Measurements from ENCODE around the gene EDAR.

The EDAR gene

DNA sequence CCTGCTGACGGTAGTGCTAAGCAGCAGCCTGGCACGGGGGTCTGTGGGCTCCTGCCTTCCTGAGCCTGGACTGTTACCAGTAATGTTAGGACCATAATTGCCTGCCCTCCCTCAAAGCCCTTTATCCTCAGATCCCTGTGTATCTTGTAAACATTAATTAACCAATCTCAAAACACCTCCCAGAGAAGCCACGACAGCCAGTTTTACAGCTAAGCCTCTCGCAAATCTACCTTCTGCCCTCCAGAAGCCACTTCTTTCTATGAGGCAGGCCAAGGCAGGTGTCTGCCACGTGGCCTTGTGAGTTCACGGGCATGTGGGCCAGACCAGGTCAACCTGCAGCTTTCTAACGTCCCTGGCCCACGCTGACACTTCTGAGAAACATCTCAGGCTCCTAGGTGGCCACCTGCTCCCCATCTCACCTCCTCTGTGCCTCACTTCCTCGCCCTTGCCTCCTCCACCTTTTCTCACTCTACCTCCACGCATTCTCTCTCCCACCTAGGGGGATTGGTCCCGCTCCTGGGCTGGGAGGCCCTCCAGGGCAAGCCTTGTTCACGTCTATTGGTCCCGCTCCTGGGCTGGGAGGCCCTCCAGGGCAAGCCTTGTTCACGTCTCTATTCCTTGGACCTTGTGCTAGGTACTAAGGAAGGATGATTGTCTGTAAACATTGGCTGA, 64.3 kb downstream of the EDAR start:
- no peak for TF ChIP-seq TAF1 (IDR thresholded peaks at IDR 0.05; ENCODE audit: borderline replicate concordance, insufficient read depth, low read length)
- no peak for TF ChIP-seq POLR2AphosphoS5 (IDR thresholded peaks at IDR 0.05; ENCODE audit: low read depth, low read length)
- no peak for TF ChIP-seq SIN3A (IDR thresholded peaks at IDR 0.05; ENCODE audit: borderline replicate concordance, insufficient read depth, low read length)
- TF ChIP-seq, protein P1, sequence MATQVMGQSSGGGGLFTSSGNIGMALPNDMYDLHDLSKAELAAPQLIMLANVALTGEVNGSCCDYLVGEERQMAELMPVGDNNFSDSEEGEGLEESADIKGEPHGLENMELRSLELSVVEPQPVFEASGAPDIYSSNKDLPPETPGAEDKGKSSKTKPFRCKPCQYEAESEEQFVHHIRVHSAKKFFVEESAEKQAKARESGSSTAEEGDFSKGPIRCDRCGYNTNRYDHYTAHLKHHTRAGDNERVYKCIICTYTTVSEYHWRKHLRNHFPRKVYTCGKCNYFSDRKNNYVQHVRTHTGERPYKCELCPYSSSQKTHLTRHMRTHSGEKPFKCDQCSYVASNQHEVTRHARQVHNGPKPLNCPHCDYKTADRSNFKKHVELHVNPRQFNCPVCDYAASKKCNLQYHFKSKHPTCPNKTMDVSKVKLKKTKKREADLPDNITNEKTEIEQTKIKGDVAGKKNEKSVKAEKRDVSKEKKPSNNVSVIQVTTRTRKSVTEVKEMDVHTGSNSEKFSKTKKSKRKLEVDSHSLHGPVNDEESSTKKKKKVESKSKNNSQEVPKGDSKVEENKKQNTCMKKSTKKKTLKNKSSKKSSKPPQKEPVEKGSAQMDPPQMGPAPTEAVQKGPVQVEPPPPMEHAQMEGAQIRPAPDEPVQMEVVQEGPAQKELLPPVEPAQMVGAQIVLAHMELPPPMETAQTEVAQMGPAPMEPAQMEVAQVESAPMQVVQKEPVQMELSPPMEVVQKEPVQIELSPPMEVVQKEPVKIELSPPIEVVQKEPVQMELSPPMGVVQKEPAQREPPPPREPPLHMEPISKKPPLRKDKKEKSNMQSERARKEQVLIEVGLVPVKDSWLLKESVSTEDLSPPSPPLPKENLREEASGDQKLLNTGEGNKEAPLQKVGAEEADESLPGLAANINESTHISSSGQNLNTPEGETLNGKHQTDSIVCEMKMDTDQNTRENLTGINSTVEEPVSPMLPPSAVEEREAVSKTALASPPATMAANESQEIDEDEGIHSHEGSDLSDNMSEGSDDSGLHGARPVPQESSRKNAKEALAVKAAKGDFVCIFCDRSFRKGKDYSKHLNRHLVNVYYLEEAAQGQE (IDR thresholded peaks at IDR 0.05; ENCODE audit: insufficient read depth in 1 of 2, low read depth in 2 of 2, low read length in 2 of 2): no peak
- TF ChIP-seq FOXP2 (optimal IDR thresholded peaks at IDR 0.05; ENCODE audit: borderline replicate concordance, extremely low read depth, extremely low read length, insufficient read depth): no peak

- no peak for TF ChIP-seq POLR2AphosphoS5 (IDR thresholded peaks at IDR 0.05; ENCODE audit: low read depth, low read length)
- TF ChIP-seq TAF1 (IDR thresholded peaks at IDR 0.05; ENCODE audit: borderline replicate concordance, insufficient read depth, low read length): no peak
- TF ChIP-seq, protein P1 (IDR thresholded peaks at IDR 0.05; ENCODE audit: insufficient read depth in 1 of 2, low read depth in 2 of 2, low read length in 2 of 2): no peak
- no peak for TF ChIP-seq FOXP2 (optimal IDR thresholded peaks at IDR 0.05; ENCODE audit: borderline replicate concordance, extremely low read depth, extremely low read length, insufficient read depth)
- no peak for TF ChIP-seq SIN3A (IDR thresholded peaks at IDR 0.05; ENCODE audit: borderline replicate concordance, insufficient read depth, low read length)
Observed at GRCh38 chr2:108923736-108924579, 65.1 kb downstream of the EDAR start.

- TF ChIP-seq TAF1 (IDR thresholded peaks at IDR 0.05; ENCODE audit: borderline replicate concordance, insufficient read depth, low read length) (no peak), FOXP2 (optimal IDR thresholded peaks at IDR 0.05; ENCODE audit: borderline replicate concordance, extremely low read depth, extremely low read length, insufficient read depth) (no peak), POLR2AphosphoS5 (IDR thresholded peaks at IDR 0.05; ENCODE audit: low read depth, low read length) (no peak)
- TF ChIP-seq, protein P1 (IDR thresholded peaks at IDR 0.05; ENCODE audit: insufficient read depth in 1 of 2, low read depth in 2 of 2, low read length in 2 of 2): no peak
Observed at GRCh38 chr2:108923019-108923700, 65.9 kb downstream of the EDAR start.

DNA sequence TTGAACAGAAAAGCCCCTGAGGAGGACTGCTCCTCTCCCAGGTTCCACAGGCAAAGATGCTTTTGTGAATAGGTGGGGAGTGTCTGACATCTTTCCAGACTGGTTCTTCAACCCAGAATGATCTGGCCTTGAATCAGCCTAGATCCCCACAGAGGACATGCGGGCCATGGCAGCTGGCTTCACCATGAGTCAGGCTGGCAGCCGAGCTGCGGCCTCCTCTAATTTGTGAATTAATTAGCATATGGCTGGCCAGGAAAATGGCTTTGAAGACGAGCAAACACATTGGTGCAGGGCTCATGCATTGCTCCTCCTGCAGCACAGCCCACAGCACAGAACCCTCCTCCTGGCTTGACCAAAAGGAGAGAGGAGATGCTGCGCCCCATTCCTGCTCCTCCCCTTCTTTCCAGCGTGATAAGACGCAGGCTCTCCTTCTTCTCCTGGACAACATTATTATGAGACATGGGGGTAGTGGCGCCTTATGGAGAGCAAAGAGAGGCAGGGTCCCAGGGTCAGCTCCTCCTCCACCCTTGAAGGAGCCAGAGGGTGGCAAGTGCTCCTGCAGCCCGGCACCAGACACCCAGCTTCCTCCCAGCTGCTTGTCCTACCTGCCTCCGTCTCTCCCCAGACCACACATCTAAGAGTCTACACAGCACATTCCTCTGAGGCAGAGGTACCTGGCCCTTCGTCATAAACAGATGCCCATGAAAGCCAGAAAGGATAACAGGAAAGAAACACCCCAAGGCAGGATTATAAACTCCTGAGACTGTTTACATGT, 66.7 kb downstream of the EDAR start:
- no peak for TF ChIP-seq TAF1 (IDR thresholded peaks at IDR 0.05; ENCODE audit: borderline replicate concordance, insufficient read depth, low read length)
- no peak for TF ChIP-seq SIN3A (IDR thresholded peaks at IDR 0.05; ENCODE audit: borderline replicate concordance, insufficient read depth, low read length)
- no peak for TF ChIP-seq FOXP2 (optimal IDR thresholded peaks at IDR 0.05; ENCODE audit: borderline replicate concordance, extremely low read depth, extremely low read length, insufficient read depth)
- TF ChIP-seq POLR2AphosphoS5 (IDR thresholded peaks at IDR 0.05; ENCODE audit: low read depth, low read length): no peak
- TF ChIP-seq, protein P1 (IDR thresholded peaks at IDR 0.05; ENCODE audit: insufficient read depth in 1 of 2, low read depth in 2 of 2, low read length in 2 of 2): no peak
